DOHH2 (cell line): ENCODE results near the gene TMEM14A.

Source experiments
- H3F3A ChIP-seq: fragments of 200-600 bp; sonication (generic), shearing (Covaris generic); 2 replicates; pipeline ENCODE4 v1.6.0; 2016; ENCODE audit warnings: antibody characterized with exemption, mild to moderate bottlenecking; ENCODE audit not compliant: control insufficient read depth, insufficient read depth
- H3K27ac ChIP-seq: fragments of 200-600 bp; sonication (generic); 2 replicates; pipeline ENCODE4 v1.5.1; 2014; ENCODE audit warnings: low read depth, mild to moderate bottlenecking, low read length, moderate library complexity
- H3K27me3 ChIP-seq: fragments of 200-600 bp; sonication (generic); 2 replicates; pipeline ENCODE4 v1.6.1; 2014; ENCODE audit warnings: mild to moderate bottlenecking, low read length, mixed read lengths; ENCODE audit not compliant: control insufficient read depth
- H3K36me3 ChIP-seq: fragments of 200-600 bp; sonication (generic); 2 replicates; pipeline ENCODE4 v1.6.1; 2014; ENCODE audit warnings: mild to moderate bottlenecking, low read length, moderate library complexity, mixed read lengths; ENCODE audit not compliant: control insufficient read depth
- H3K4me1 ChIP-seq: fragments of 200-600 bp; sonication (generic); 2 replicates; pipeline ENCODE4 v1.6.1; 2014; ENCODE audit warnings: mild to moderate bottlenecking, low read length, mixed read lengths; ENCODE audit not compliant: control insufficient read depth
- H3K4me2 ChIP-seq: fragments of 200-600 bp; sonication (generic); 2 replicates; pipeline ENCODE4 v1.6.0; 2014; ENCODE audit warnings: mild to moderate bottlenecking, low read length, moderate library complexity
- H3K4me3 ChIP-seq: fragments of 200-600 bp; sonication (generic); 2 replicates; pipeline ENCODE4 v1.5.1; 2014; ENCODE audit warnings: mild to moderate bottlenecking, low read length, mixed read lengths
- H3K79me2 ChIP-seq: fragments of 200-600 bp; sonication (generic); 2 replicates; pipeline ENCODE4 v1.6.1; 2014; ENCODE audit warnings: mild to moderate bottlenecking, low read length, mixed read lengths; ENCODE audit not compliant: control insufficient read depth
- H3K9me2 ChIP-seq: fragments of 200-600 bp; sonication (generic); replicated peaks from 2 replicates; pipeline ENCODE4 v1.6.1; 2014; ENCODE audit warnings: mild to moderate bottlenecking, low read length, mixed read lengths; ENCODE audit not compliant: control insufficient read depth
- H3K9me3 ChIP-seq: fragments of 200-600 bp; sonication (generic); 2 replicates; pipeline ENCODE4 v1.6.1; 2014; ENCODE audit warnings: antibody characterized with exemption, low read length, mixed read lengths; ENCODE audit not compliant: control insufficient read depth, insufficient read depth
- H4K20me1 ChIP-seq: fragments of 200-600 bp; sonication (generic); 2 replicates; pipeline ENCODE4 v1.6.0; 2014; ENCODE audit warnings: low read depth, mild to moderate bottlenecking, antibody characterized with exemption, low read length, moderate library complexity; ENCODE audit not compliant: control insufficient read depth, insufficient read depth
- CTCF ChIP-seq: fragments of 200-600 bp; sonication (generic); IDR thresholded peaks from one replicate; pipeline ENCODE4 v1.5.1; 2014; ENCODE audit warnings: antibody characterized with exemption, mild to moderate bottlenecking, low read depth, low read length; ENCODE audit not compliant: poor library complexity, severe bottlenecking
- EZH2phosphoT487 ChIP-seq: fragments of 200-600 bp; sonication (generic); IDR thresholded peaks from 2 replicates; pipeline ENCODE4 v1.6.1; 2017; ENCODE audit warnings: borderline replicate concordance, mild to moderate bottlenecking, antibody characterized with exemption, low read length, moderate library complexity, mixed read lengths

The TMEM14A gene

GRCh38 chr6:52644253-52644652, 26.7 kb upstream of the TMEM14A start:
- TF ChIP-seq EZH2phosphoT487: no peak
- Histone ChIP-seq H4K20me1 (no peaks in the 10 kb centered on the region), H3K9me3 (no peaks in the 10 kb centered on the region), H3K4me3 (no peak overlapping the region), H3F3A (no peaks in the 10 kb centered on the region), H3K27me3 (peaks cover 22% of the 10 kb centered on the region), H3K9me2 (no peaks in the 10 kb centered on the region), H3K4me2 (no peak overlapping the region), H3K79me2 (no peaks in the 10 kb centered on the region), H3K4me1 (no peaks in the 10 kb centered on the region), H3K36me3 (no peaks in the 10 kb centered on the region), H3K27ac (no peak overlapping the region)

GRCh38 chr6:52645976-52646375, 24.9 kb upstream of the TMEM14A start:
- Histone ChIP-seq H3K79me2 (no peaks in the 10 kb centered on the region), H3K4me2 (no peak overlapping the region), H3K4me3 (no peak overlapping the region), H3F3A (no peaks in the 10 kb centered on the region), H3K9me3 (no peaks in the 10 kb centered on the region), H3K9me2 (no peaks in the 10 kb centered on the region), H3K27ac (no peak overlapping the region), H3K4me1 (no peaks in the 10 kb centered on the region), H4K20me1 (no peaks in the 10 kb centered on the region), H3K27me3 (peaks cover 32% of the 10 kb centered on the region), H3K36me3 (no peaks in the 10 kb centered on the region)
- TF ChIP-seq EZH2phosphoT487 (no peak), CTCF (no peak)

DNA sequence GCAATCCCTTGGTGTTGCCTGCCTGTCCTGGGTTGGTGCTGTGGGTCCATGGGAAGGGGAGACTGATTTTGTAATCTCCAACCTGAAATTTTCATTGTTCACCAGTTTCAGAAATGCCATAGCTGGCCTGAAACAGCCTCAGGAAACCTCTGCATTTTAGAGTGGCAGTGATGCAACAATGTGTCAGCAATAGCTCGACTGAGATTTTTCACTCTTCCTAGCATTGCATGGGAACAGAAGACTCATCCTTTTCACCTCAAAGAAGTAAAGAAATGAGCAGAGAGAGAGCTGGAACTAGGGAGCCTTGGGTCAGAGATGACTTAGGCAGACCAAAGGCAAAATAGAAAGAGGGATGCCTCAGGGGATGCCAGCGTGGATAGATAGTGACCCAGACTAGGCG, 23.7 kb upstream of the TMEM14A start:
- no peaks in the 10 kb centered on the region for H3K9me3 ChIP-seq
- no peak for TF ChIP-seq CTCF
- no peak for TF ChIP-seq EZH2phosphoT487
- no peaks in the 10 kb centered on the region for H3K79me2 ChIP-seq
- no peaks in the 10 kb centered on the region for H3K4me1 ChIP-seq
- peaks cover 35% of the 10 kb centered on the region for H3K27me3 ChIP-seq
- no peaks in the 10 kb centered on the region for H3F3A ChIP-seq
- no peak overlapping the region for H3K4me3 ChIP-seq
- no peak overlapping the region for H3K27ac ChIP-seq
- H3K9me2 ChIP-seq: no peaks in the 10 kb centered on the region
- H4K20me1 ChIP-seq: no peaks in the 10 kb centered on the region
- H3K36me3 ChIP-seq: no peaks in the 10 kb centered on the region
- H3K4me2 ChIP-seq: no peak overlapping the region

GRCh38 chr6:52649536-52650160, 21.3 kb upstream of the TMEM14A start:
- Histone ChIP-seq H3K79me2 (no peaks in the 10 kb centered on the region), H3K4me1 (no peaks in the 10 kb centered on the region), H3K27me3 (peaks cover 29% of the 10 kb centered on the region), H4K20me1 (no peaks in the 10 kb centered on the region), H3K4me3 (no peak overlapping the region), H3K36me3 (no peaks in the 10 kb centered on the region), H3K4me2 (no peak overlapping the region), H3K27ac (no peak overlapping the region), H3K9me3 (no peaks in the 10 kb centered on the region), H3K9me2 (no peaks in the 10 kb centered on the region), H3F3A (no peaks in the 10 kb centered on the region)
- TF ChIP-seq EZH2phosphoT487 (no peak), CTCF (no peak)
